NCI-H1930 (cell line): ENCODE results near the gene XCL2.
"Not testable (repeated sequence)": the region's sequence is repeated elsewhere in the genome, so short reads cannot be mapped to it uniquely, and the experiment has no call there.

ENCODE experiments used
- DNase-seq, 2 experiments: peaks; one replicate each; lab custom pipeline; 2025; lab: John Stamatoyannopoulos, UW

Gene XCL2

GRCh38 chr1:168543840-168544498 lies at the start of gene XCL2:
Gene XCL2 (minus strand): TSS chr1:168543997. CDS start chr1:168543964, 33 bp downstream.
- not testable (repeated sequence) for DNase-seq

- DNase-seq = no peak
Observed at GRCh38 chr1:168591641-168592250, 47.9 kb upstream of the XCL2 start.

- DNase-seq = no peak
Observed at GRCh38 chr1:168591066-168591465, 47.3 kb upstream of the XCL2 start.

GRCh38 chr1:168589167-168589566 lies 45.4 kb upstream of the XCL2 start:
- DNase-seq = no peak

- no peak for DNase-seq
Observed at GRCh38 chr1:168585937-168586336, 42.1 kb upstream of the XCL2 start.

GRCh38 chr1:168585191-168585590 lies 41.4 kb upstream of the XCL2 start:
- no peak for DNase-seq

- no peak for DNase-seq
Observed at GRCh38 chr1:168583571-168583970, 39.8 kb upstream of the XCL2 start.

- no peak for DNase-seq
Observed at GRCh38 chr1:168582688-168583336, 39.0 kb upstream of the XCL2 start.

- no peak for DNase-seq
Observed at GRCh38 chr1:168581817-168582572, 38.2 kb upstream of the XCL2 start.

- not testable (repeated sequence) for DNase-seq
Observed at GRCh38 chr1:168580991-168581390, 37.2 kb upstream of the XCL2 start.

- not testable (repeated sequence) for DNase-seq
Observed at GRCh38 chr1:168580290-168580689, 36.5 kb upstream of the XCL2 start.

- not testable (repeated sequence) for DNase-seq
Observed at GRCh38 chr1:168578531-168579185, 34.9 kb upstream of the XCL2 start.

GRCh38 chr1:168576245-168576688 lies 32.5 kb upstream of the XCL2 start, which contains the start of gene XCL1:
Gene XCL1 (plus strand): TSS chr1:168576605. CDS start chr1:168576638, 33 bp downstream.
- DNase-seq = not testable (repeated sequence)

- DNase-seq = not testable (repeated sequence)
Observed at GRCh38 chr1:168574234-168574633, 30.4 kb upstream of the XCL2 start.

GRCh38 chr1:168572633-168573032 lies 28.8 kb upstream of the XCL2 start:
- DNase-seq = no peak

- DNase-seq = no peak
Observed at GRCh38 chr1:168570652-168571051, 26.9 kb upstream of the XCL2 start.

- no peak for DNase-seq
Observed at GRCh38 chr1:168568346-168568745, 24.5 kb upstream of the XCL2 start.

GRCh38 chr1:168567568-168567967 lies 23.8 kb upstream of the XCL2 start:
- DNase-seq = no peak

GRCh38 chr1:168567007-168567406 lies 23.2 kb upstream of the XCL2 start:
- DNase-seq = no peak

GRCh38 chr1:168565825-168566224 lies 22.0 kb upstream of the XCL2 start:
- no peak for DNase-seq

- DNase-seq = no peak
Observed at GRCh38 chr1:168561989-168562388, 18.2 kb upstream of the XCL2 start.

GRCh38 chr1:168560370-168560769 lies 16.6 kb upstream of the XCL2 start:
- DNase-seq = no peak
